Occipital lobe (tissue), 2 donors: ENCODE data around the gene OR9G1. TPM values are rescaled to one million over a fixed set of nuclear protein-coding genes. Genes with fewer than 3 reads are reported as not detected.

Experiments used
- small RNA-seq: library from RNA; depleted of rRNA; stranded (forward); fragments of <200 nt; gene quantifications from one replicate; pipeline ENCODE3, GENCODE V24; 2014
- total RNA-seq: library from RNA; depleted of rRNA; stranded (reverse); fragments of >200 nt; gene quantifications from one replicate; pipeline ENCODE4 v1.2.3, GENCODE V29; 2014

The OR9G1 gene
- total RNA-seq, 1 donor from 2014 or later, result not detected

Small RNA genes within 50 kb of the gene (small RNA-seq; reads per million reads assigned to genes)
- gene AP001803.1, result not detected
- gene AP004245.1, result not detected
- not detected for gene MIR6128

Other genes starting within 250 kb of the OR9G1 start
- gene OR5M3, start 225.7 kb upstream of the OR9G1 start, total RNA-seq, result not detected
- not detected for gene OR5M8, start 207.7 kb upstream of the OR9G1 start, total RNA-seq
- gene OR5M11, start 155.8 kb upstream of the OR9G1 start, total RNA-seq, result not detected
- not detected for gene OR5M10, start 121.4 kb upstream of the OR9G1 start, total RNA-seq
- not detected for gene OR5M1, start 84.2 kb upstream of the OR9G1 start, total RNA-seq
- gene OR5AP2, start 56.7 kb upstream of the OR9G1 start, total RNA-seq, result not detected
- gene OR5AR1, start 35.4 kb upstream of the OR9G1 start, total RNA-seq, result not detected
- not detected for gene OR9G4, start 49.6 kb downstream of the OR9G1 start, total RNA-seq